Measurements from ENCODE around the gene CBS. TPM values are rescaled to one million over a fixed set of nuclear protein-coding genes. Genes with fewer than 3 reads are reported as not detected.
"Not testable (repeated sequence)": the region's sequence is repeated elsewhere in the genome, so short reads cannot be mapped to it uniquely, and the experiment has no call there.

The CBS gene
- total and polyA plus RNA-seq, 2 of the 13 experiments (the other 11 are each of a cell fraction or from before 2014, with no cell fraction given): 64.7 to 99.3 TPM

GRCh38 chr21:43109006-43109405 lies 33.4 kb upstream of the CBS start:
- H3K9me3 ChIP-seq (ENCODE audit: low read length); H4K20me1 ChIP-seq (ENCODE audit: insufficient read depth, low read length); H3K79me2 ChIP-seq (ENCODE audit: insufficient read depth, low read length); POLR2A ChIA-PET; H3K27me3 ChIP-seq (ENCODE audit: control insufficient read depth in 1 of 2, insufficient read depth in 2 of 2, low read length in 2 of 2); DNase-seq (ENCODE audit: low spot score); H3K36me3 ChIP-seq (replicated peaks in 1 of 2; ENCODE audit: control insufficient read depth in 1 of 2, insufficient read depth in 2 of 2, low read length in 2 of 2); H3K4me2 ChIP-seq (ENCODE audit: low read depth, low read length); H3K9ac ChIP-seq (ENCODE audit: insufficient read depth, low read depth, low read length); H2AFZ ChIP-seq (ENCODE audit: low read length); H3K4me1 ChIP-seq (ENCODE audit: insufficient read depth, low read length); H3K27ac ChIP-seq (ENCODE audit: extremely low read length, insufficient read depth, low read length); H3K4me3 ChIP-seq (replicated peaks in 1 of 3; ENCODE audit: insufficient read depth in 1 of 3, low read depth in 2 of 3, low read length in 3 of 3); BruUV-seq (replicated peaks); CTCF ChIA-PET (ENCODE audit: low intra/inter-chr PET ratio, low total read pairs); intact Hi-C loops (cut with micrococcal nuclease; ENCODE audit: unreplicated experiment); in situ Hi-C loops (cut with HindIII; ENCODE audit: extremely low pct_ligation_motif_present, low pct_unique_long_range_greater_than_20kb): not testable (repeated sequence)
- no CpG with 5 or more reads among the region's 7 CpGs for WGBS (ENCODE audit: low lambda C conversion rate)
- FAIRE-seq (peak; percentile 68), ATAC-seq (peak; percentile 59)

- in situ Hi-C loops (cut with HindIII; ENCODE audit: extremely low pct_ligation_motif_present, low pct_unique_long_range_greater_than_20kb); BruUV-seq (replicated peaks); POLR2A ChIA-PET; H3K4me3 ChIP-seq (replicated peaks in 1 of 3; ENCODE audit: insufficient read depth in 1 of 3, low read depth in 2 of 3, low read length in 3 of 3); H3K9ac ChIP-seq (ENCODE audit: insufficient read depth, low read depth, low read length); H4K20me1 ChIP-seq (ENCODE audit: insufficient read depth, low read length); H3K27ac ChIP-seq (ENCODE audit: extremely low read length, insufficient read depth, low read length); H3K79me2 ChIP-seq (ENCODE audit: insufficient read depth, low read length); intact Hi-C loops (cut with micrococcal nuclease; ENCODE audit: unreplicated experiment); H3K36me3 ChIP-seq (replicated peaks in 1 of 2; ENCODE audit: control insufficient read depth in 1 of 2, insufficient read depth in 2 of 2, low read length in 2 of 2); H3K4me2 ChIP-seq (ENCODE audit: low read depth, low read length); H3K4me1 ChIP-seq (ENCODE audit: insufficient read depth, low read length); CTCF ChIA-PET (ENCODE audit: low intra/inter-chr PET ratio, low total read pairs); H2AFZ ChIP-seq (ENCODE audit: low read length); H3K27me3 ChIP-seq (ENCODE audit: control insufficient read depth in 1 of 2, insufficient read depth in 2 of 2, low read length in 2 of 2); DNase-seq (ENCODE audit: low spot score); H3K9me3 ChIP-seq (ENCODE audit: low read length): not testable (repeated sequence)
- no CpG with 5 or more reads among the region's 17 CpGs for WGBS (ENCODE audit: low lambda C conversion rate)
- ATAC-seq (peak; percentile 91), FAIRE-seq (peak; percentile 39)
These were observed 32.5 kb upstream of the CBS start for GRCh38 chr21:43108177-43108576.

- H3K4me3 ChIP-seq (replicated peaks in 1 of 3; ENCODE audit: insufficient read depth in 1 of 3, low read depth in 2 of 3, low read length in 3 of 3); intact Hi-C loops (cut with micrococcal nuclease; ENCODE audit: unreplicated experiment); FAIRE-seq; H3K9me3 ChIP-seq (ENCODE audit: low read length); H3K4me1 ChIP-seq (ENCODE audit: insufficient read depth, low read length); ATAC-seq; DNase-seq (ENCODE audit: low spot score); H3K9ac ChIP-seq (ENCODE audit: insufficient read depth, low read depth, low read length); H4K20me1 ChIP-seq (ENCODE audit: insufficient read depth, low read length); POLR2A ChIA-PET; H3K79me2 ChIP-seq (ENCODE audit: insufficient read depth, low read length); BruUV-seq (replicated peaks); in situ Hi-C loops (cut with HindIII; ENCODE audit: extremely low pct_ligation_motif_present, low pct_unique_long_range_greater_than_20kb); H3K27ac ChIP-seq (ENCODE audit: extremely low read length, insufficient read depth, low read length); H3K4me2 ChIP-seq (ENCODE audit: low read depth, low read length); H2AFZ ChIP-seq (ENCODE audit: low read length); H3K27me3 ChIP-seq (ENCODE audit: control insufficient read depth in 1 of 2, insufficient read depth in 2 of 2, low read length in 2 of 2); H3K36me3 ChIP-seq (replicated peaks in 1 of 2; ENCODE audit: control insufficient read depth in 1 of 2, insufficient read depth in 2 of 2, low read length in 2 of 2); CTCF ChIA-PET (ENCODE audit: low intra/inter-chr PET ratio, low total read pairs): not testable (repeated sequence)
- no CpG with 5 or more reads among the region's 17 CpGs for WGBS (ENCODE audit: low lambda C conversion rate)
These were observed 32.1 kb upstream of the CBS start for GRCh38 chr21:43107794-43108137.
